Rectal smooth muscle tissue (tissue), 1 donor: ENCODE measurements around the gene ADGRG6.

Experiments used
- H3K27ac ChIP-seq: one replicate; pipeline ENCODE4 v1.7.0; 2013; ENCODE audit warnings: low read depth, low read length, inconsistent platforms
- H3K27me3 ChIP-seq: one replicate; pipeline ENCODE4 v1.7.0; 2013; ENCODE audit warnings: low read length; ENCODE audit not compliant: control insufficient read depth, insufficient read depth
- H3K36me3 ChIP-seq: one replicate; pipeline ENCODE4 v1.7.0; 2013; ENCODE audit warnings: low read length; ENCODE audit not compliant: control insufficient read depth, insufficient read depth
- H3K4me1 ChIP-seq: one replicate; pipeline ENCODE4 v1.7.0; 2013; ENCODE audit warnings: low read length; ENCODE audit not compliant: control insufficient read depth, insufficient read depth
- H3K4me3 ChIP-seq: one replicate; pipeline ENCODE4 v1.7.0; 2013; ENCODE audit warnings: low read length
- H3K9ac ChIP-seq: one replicate; pipeline ENCODE4 v1.7.0; 2013; ENCODE audit warnings: low read length

ADGRG6 gene

DNA sequence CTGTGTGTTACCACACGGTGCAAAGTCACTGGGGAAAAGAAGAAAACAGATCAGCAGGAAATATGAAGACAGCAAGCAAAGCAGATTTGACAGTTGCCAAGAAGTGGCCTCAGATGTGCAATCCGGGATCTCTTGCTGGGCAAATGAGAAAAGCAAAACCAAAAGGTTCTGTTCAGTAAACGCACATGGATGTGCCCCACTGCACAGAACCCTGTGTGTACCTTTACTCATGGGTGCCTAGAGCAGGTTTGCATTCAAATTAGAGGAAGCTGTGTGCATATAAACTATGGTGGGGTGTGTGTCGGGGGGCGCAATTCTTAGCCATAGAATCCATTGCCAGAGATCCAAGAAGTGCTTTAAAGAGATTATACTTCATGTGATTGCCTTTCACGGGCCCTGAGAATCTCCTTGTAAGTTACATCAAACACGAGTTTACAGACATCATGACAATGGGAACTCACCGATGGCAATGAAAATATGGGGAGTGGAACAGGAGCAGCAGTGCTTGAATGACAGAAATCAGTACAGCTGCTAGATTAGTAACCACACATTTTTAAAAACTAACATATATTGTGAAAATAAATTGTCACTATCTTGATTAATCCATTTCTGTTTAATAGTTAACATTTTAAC, 154.3 kb downstream of the ADGRG6 start:
- Histone ChIP-seq H3K9ac (no peak overlapping the region), H3K36me3 (no peaks in the 10 kb centered on the region), H3K4me1 (no peaks in the 10 kb centered on the region), H3K27ac (no peak overlapping the region), H3K27me3 (no peaks in the 10 kb centered on the region), H3K4me3 (no peak overlapping the region)

DNA sequence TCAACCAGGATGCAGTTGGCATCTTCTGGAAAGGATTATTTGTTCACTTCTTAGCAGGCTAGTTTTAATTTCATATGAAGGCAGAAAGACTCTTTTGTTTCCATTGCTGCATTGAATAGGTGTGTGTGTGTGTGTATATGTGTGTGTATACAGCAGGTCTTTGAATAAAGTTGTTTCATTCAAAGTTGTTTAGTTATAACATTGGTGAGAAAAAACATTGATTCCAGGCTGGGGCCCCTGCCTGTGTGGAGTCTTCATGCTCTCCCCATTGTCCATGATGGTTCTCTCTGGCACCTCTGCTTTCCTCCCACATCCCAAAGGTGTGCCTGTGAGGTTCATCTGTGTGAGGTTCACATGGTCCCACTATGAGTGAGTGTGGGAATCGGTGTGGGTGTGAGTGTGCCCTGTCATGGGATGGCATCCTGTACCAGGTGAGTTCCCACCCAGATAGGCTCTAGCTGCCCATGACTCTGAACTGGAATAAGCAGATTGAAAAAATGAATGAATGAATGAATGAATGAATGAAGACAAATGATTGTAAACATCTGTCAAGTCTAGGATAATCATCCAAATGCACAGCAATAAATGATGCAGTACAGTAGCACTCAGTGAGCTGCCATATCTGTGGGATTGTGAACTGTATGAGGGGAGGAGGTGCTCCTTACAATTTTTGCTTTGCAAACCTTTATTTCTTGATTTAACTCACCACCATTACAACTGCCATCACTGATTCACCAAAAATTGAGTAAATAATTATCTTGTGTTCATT, 156.0 kb downstream of the ADGRG6 start:
- no peaks in the 10 kb centered on the region for H3K36me3 ChIP-seq
- no peak overlapping the region for H3K9ac ChIP-seq
- no peaks in the 10 kb centered on the region for H3K4me1 ChIP-seq
- no peak overlapping the region for H3K4me3 ChIP-seq
- H3K27ac ChIP-seq, result no peak overlapping the region
- H3K27me3 ChIP-seq, result no peaks in the 10 kb centered on the region

DNA sequence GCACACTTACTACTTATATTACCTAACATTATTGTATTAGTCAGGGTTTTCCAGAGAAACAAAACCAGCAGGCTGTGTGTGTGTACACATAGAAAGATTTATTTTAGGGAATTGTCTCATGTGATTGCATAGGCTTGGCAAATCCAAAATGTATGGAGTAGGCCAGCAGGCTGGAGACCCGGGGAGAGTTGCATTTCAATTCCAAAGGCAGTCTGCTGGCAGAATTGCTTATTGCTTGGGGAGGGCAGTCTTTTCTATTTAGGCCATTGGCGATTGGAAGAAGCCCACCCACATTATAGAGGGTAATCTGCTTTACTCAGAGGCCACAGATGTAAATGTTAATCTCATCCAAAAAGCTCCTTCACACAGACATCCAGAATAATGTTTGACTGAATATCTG, 157.0 kb downstream of the ADGRG6 start:
- Histone ChIP-seq H3K27me3 (no peaks in the 10 kb centered on the region), H3K4me1 (no peaks in the 10 kb centered on the region), H3K36me3 (no peaks in the 10 kb centered on the region), H3K27ac (no peak overlapping the region), H3K4me3 (no peak overlapping the region), H3K9ac (no peak overlapping the region)

GRCh38 chr6:142459271-142459670, 157.5 kb downstream of the ADGRG6 start:
- no peaks in the 10 kb centered on the region for H3K4me1 ChIP-seq

DNA sequence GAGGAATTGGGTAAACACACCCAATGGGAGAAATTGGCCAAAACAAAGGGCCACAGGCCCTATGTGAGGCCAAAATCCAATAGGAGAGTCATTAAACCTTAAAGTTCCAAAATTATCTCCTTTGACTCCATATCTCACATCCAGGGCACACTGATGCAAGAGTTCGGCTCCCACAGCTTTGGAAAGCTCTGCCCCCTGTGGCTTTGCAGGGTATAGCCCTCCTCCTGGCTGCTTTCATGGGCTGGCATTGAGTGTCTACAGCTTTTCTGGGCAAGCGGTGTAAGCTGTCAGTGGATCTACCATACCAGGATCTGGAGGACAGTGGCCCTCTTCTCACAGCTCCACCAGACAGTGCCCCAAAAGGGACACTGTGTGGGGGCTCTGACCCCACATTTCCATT, 160.5 kb downstream of the ADGRG6 start:
- Histone ChIP-seq H3K27me3 (no peaks in the 10 kb centered on the region), H3K4me3 (no peak overlapping the region), H3K4me1 (no peaks in the 10 kb centered on the region), H3K27ac (no peak overlapping the region), H3K36me3 (no peaks in the 10 kb centered on the region), H3K9ac (no peak overlapping the region)

More at GRCh38 chr6:142459271-142459670, 157.5 kb downstream of the ADGRG6 start:
- no peak overlapping the region for H3K27ac ChIP-seq
- no peak overlapping the region for H3K4me3 ChIP-seq
- H3K36me3 ChIP-seq, result no peaks in the 10 kb centered on the region
- no peaks in the 10 kb centered on the region for H3K27me3 ChIP-seq
- no peak overlapping the region for H3K9ac ChIP-seq

DNA sequence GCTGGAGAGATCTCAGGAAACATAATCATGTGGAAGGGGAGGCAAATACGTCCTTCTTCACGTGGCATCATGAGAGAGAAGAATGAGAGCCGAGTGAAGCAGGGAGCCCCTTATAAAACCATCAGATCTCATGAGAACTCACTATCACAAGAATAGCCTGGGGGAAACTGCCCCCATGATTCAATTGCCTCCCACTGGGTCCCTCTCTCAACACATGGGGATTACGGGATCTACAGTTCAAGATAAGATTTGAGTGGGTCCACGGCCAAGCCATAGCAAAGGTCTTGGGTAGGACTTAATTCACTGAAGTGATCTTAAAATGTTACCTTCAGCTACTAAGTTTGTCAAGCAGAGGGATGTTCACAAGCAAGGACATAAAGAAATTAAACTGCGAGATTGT, 162.2 kb downstream of the ADGRG6 start:
- H3K36me3 ChIP-seq, result no peaks in the 10 kb centered on the region
- no peaks in the 10 kb centered on the region for H3K4me1 ChIP-seq
- no peak overlapping the region for H3K27ac ChIP-seq
- no peak overlapping the region for H3K9ac ChIP-seq
- H3K4me3 ChIP-seq, result no peak overlapping the region
- H3K27me3 ChIP-seq, result no peaks in the 10 kb centered on the region

GRCh38 chr6:142469220-142469619, 167.4 kb downstream of the ADGRG6 start:
- Histone ChIP-seq H3K9ac (no peak overlapping the region), H3K4me3 (no peak overlapping the region), H3K27me3 (no peaks in the 10 kb centered on the region), H3K27ac (no peak overlapping the region), H3K36me3 (no peaks in the 10 kb centered on the region), H3K4me1 (no peaks in the 10 kb centered on the region)

- H3K36me3 ChIP-seq, result no peaks in the 10 kb centered on the region
- H3K27me3 ChIP-seq, result no peaks in the 10 kb centered on the region
- no peak overlapping the region for H3K27ac ChIP-seq
- no peak overlapping the region for H3K4me3 ChIP-seq
- no peaks in the 10 kb centered on the region for H3K4me1 ChIP-seq
- H3K9ac ChIP-seq, result no peak overlapping the region
Measured at GRCh38 chr6:142470421-142470820, 168.6 kb downstream of the ADGRG6 start.

- no peaks in the 10 kb centered on the region for H3K27me3 ChIP-seq
- no peak overlapping the region for H3K4me3 ChIP-seq
- H3K4me1 ChIP-seq, result no peaks in the 10 kb centered on the region
- no peak overlapping the region for H3K9ac ChIP-seq
- no peak overlapping the region for H3K27ac ChIP-seq
- no peaks in the 10 kb centered on the region for H3K36me3 ChIP-seq
Measured at GRCh38 chr6:142474531-142475289, 172.9 kb downstream of the ADGRG6 start.

DNA sequence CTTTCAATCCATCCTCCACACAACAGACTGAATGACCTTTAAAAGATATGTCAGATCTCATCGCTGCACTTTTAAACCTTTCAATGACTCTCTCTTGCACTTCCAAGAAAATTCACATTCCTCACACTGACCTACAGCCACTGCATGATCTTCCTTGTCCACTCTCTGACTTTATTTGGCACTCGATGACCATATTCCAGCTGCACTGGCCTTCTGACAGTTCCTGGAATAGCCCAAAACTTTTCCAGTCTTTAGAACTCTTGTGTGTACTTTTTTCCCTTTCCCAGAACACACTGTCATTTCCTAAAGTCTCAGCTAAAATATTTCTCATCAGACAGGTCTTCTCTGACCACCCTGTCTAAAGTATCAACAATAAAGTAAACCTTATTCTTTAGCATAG, 174.6 kb downstream of the ADGRG6 start:
- Histone ChIP-seq H3K4me1 (no peaks in the 10 kb centered on the region), H3K36me3 (no peaks in the 10 kb centered on the region), H3K27me3 (no peaks in the 10 kb centered on the region), H3K4me3 (no peak overlapping the region), H3K27ac (no peak overlapping the region), H3K9ac (no peak overlapping the region)

GRCh38 chr6:142478117-142478516, 176.3 kb downstream of the ADGRG6 start:
- Histone ChIP-seq H3K4me1 (no peaks in the 10 kb centered on the region), H3K27me3 (no peaks in the 10 kb centered on the region), H3K9ac (no peak overlapping the region), H3K4me3 (no peak overlapping the region), H3K27ac (no peak overlapping the region), H3K36me3 (no peaks in the 10 kb centered on the region)

DNA sequence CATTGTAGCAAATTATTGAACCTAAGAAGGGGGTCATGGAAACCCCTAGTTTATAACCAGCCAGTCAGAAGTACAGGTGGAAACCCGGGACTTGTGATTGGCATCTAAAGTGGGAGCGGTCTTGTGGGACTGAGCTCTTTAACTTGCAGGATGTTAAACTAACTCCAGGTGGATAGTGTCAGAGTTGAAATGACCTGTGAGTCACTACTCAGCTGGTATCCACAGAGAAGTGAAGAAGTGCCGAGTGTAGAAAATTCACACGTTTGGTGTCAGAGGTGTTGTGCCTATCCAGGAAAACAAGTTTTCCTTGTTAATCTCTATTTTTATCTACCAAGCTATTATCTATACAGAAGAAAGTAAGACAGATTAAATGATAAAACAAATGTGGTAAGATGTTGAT, 179.7 kb downstream of the ADGRG6 start:
- no peaks in the 10 kb centered on the region for H3K4me1 ChIP-seq
- no peaks in the 10 kb centered on the region for H3K36me3 ChIP-seq
- H3K9ac ChIP-seq, result no peak overlapping the region
- H3K27me3 ChIP-seq, result no peaks in the 10 kb centered on the region
- no peak overlapping the region for H3K27ac ChIP-seq
- H3K4me3 ChIP-seq, result no peak overlapping the region
